K562 (cell line): ENCODE measurements around the gene SLC7A6. TPM values are rescaled to one million over a fixed set of nuclear protein-coding genes. Genes with fewer than 3 reads are reported as not detected.

Experiments
- ASH1L ChIP-seq: fragments of 450-650 bp; IDR thresholded peaks from 2 replicates; pipeline ENCODE4 v1.6.1; 2018; ENCODE audit warnings: borderline replicate concordance, mild to moderate bottlenecking, low read depth; ENCODE audit not compliant: partially characterized antibody
- E2F3 ChIP-seq: fragments of 250-450 bp; sonication (Bioruptor Pico); IDR thresholded peaks from 2 replicates; pipeline ENCODE4 v1.4.0; 2020; ENCODE audit warnings: mild to moderate bottlenecking
- NCOR1 ChIP-seq: fragments of 450-650 bp; IDR thresholded peaks from 2 replicates; pipeline ENCODE4 v1.6.1; 2016; ENCODE audit warnings: mild to moderate bottlenecking, moderate library complexity
- PHF8 ChIP-seq: fragments of 200-600 bp; sonication (generic); IDR thresholded peaks from 2 replicates; pipeline ENCODE4 v1.6.1; 2012; ENCODE audit warnings: mixed run types, mild to moderate bottlenecking, inconsistent platforms, low read length, moderate library complexity, borderline replicate concordance
- POLR2G ChIP-seq: fragments of 200-400 bp; formaldehyde crosslinking; IDR thresholded peaks from 2 replicates; pipeline ENCODE4 v1.6.1; 2017; ENCODE audit warnings: low read depth, mild to moderate bottlenecking, antibody characterized with exemption, low read length, moderate library complexity
- PPARD ChIP-seq: fragments of 250-450 bp; sonication (Bioruptor Pico); IDR thresholded peaks from 2 replicates; pipeline ENCODE4 v1.8.0; 2022; ENCODE audit warnings: inconsistent platforms, mild to moderate bottlenecking, moderate library complexity
- SMARCB1 ChIP-seq: IDR thresholded peaks from 2 replicates; pipeline ENCODE4 v1.6.1; 2011; ENCODE audit warnings: improper control_type of control experiment, low read depth; ENCODE audit not compliant: insufficient read length
- TAL1 ChIP-seq: fragments of 450-650 bp; IDR thresholded peaks from 2 replicates; pipeline ENCODE4 v1.6.1; 2016; ENCODE audit warnings: mild to moderate bottlenecking
- TCF7 ChIP-seq: sonication (generic); IDR thresholded peaks from 2 replicates; pipeline ENCODE4 v1.6.1; 2016; ENCODE audit warnings: antibody characterized with exemption, borderline replicate concordance
- U2AF1 ChIP-seq: fragments of 200-400 bp; formaldehyde crosslinking; optimal IDR thresholded peaks from 2 replicates; pipeline ENCODE3; 2017; ENCODE audit warnings: mild to moderate bottlenecking, low read depth, low read length, moderate library complexity
- ZC3H4 ChIP-seq: sonication (generic); formaldehyde crosslinking; IDR thresholded peaks from 2 replicates; pipeline ENCODE4 v1.9.0; 2021; ENCODE audit warnings: missing genetic modification reagents, borderline replicate concordance
- ZNF324 ChIP-seq: fragments of 250-450 bp; sonication (Bioruptor Pico); IDR thresholded peaks from 2 replicates; pipeline ENCODE4 v1.4.0; 2020; ENCODE audit warnings: mild to moderate bottlenecking
- ZNF431 ChIP-seq: sonication (generic); formaldehyde crosslinking; IDR thresholded peaks from 2 replicates; pipeline ENCODE4 v1.8.0; 2022; ENCODE audit warnings: mild to moderate bottlenecking, missing genetic modification reagents
- polyA plus RNA-seq, 8 experiments: library from polyadenylated mRNA; depleted of rRNA in 4 of 8; stranded (reverse) in 5 of 8; unstranded in 3 of 8; fragments of >200 nt; fragmentation: Nextera tagmentation in 2 of 8; fragmentation: Illumina TruSeq in 1 of 8; extraction: Ambion mirVana in 2 of 8; extraction: Trizol in 1 of 8; gene quantifications; 2 replicates each; pipeline versions ENCODE4 v1.2.1 to v1.2.3, GENCODE V29; 2011 to 2014; ENCODE audit warnings: inconsistent platforms in 1 of 8, missing spikeins in 1 of 8
- total RNA-seq, 7 experiments: library from RNA; depleted of rRNA in 6 of 7; stranded (reverse); fragments of >200 nt in 6 of 7; fragmentation: Illumina TruSeq in 2 of 7; extraction: Trizol in 2 of 7; gene quantifications; 2 replicates each; pipeline versions ENCODE4 v1.2.1 to v1.2.3, GENCODE V29; 2011 to 2021; ENCODE audit warnings: low replicate concordance in 1 of 7
- TF ChIP-seq, protein P1 (sequence below): sonication (generic); IDR thresholded peaks from 2 replicates; pipeline ENCODE4 v1.6.1; 2016
- TF ChIP-seq, protein P2 (sequence below): sonication (generic); formaldehyde crosslinking; IDR thresholded peaks from 2 replicates; pipeline ENCODE4 v1.8.1; 2022; ENCODE audit warnings: missing genetic modification reagents
- TF ChIP-seq, protein P3 (sequence below): fragments of 450-650 bp; IDR thresholded peaks from one replicate; pipeline ENCODE4 v1.6.1; 2018; ENCODE audit warnings: mild to moderate bottlenecking, moderate library complexity; ENCODE audit not compliant: partially characterized antibody
- TF ChIP-seq, protein P4 (sequence below): fragments of 200-800 bp; sonication (Bioruptor generic); IDR thresholded peaks from 2 replicates; pipeline ENCODE4 v1.6.1; 2017; ENCODE audit warnings: missing genetic modification characterization, missing compliant biosample characterization
- TF ChIP-seq, protein P5 (sequence below): sonication (generic); formaldehyde crosslinking; IDR thresholded peaks from 2 replicates; pipeline ENCODE4 v1.8.0; 2022; ENCODE audit warnings: mild to moderate bottlenecking, missing genetic modification reagents
- TF ChIP-seq, protein P6 (sequence below): fragments of 450-650 bp; formaldehyde crosslinking; IDR thresholded peaks from 2 replicates; pipeline ENCODE4 v1.4.0; 2020; ENCODE audit warnings: mild to moderate bottlenecking, mixed read lengths

SLC7A6 gene
- total and polyA plus RNA-seq, 9 of the 15 experiments (the other 6 are each of a cell fraction or from before 2014, with no cell fraction given), result 12.6 to 60.1 (median 29.8) TPM

DNA sequence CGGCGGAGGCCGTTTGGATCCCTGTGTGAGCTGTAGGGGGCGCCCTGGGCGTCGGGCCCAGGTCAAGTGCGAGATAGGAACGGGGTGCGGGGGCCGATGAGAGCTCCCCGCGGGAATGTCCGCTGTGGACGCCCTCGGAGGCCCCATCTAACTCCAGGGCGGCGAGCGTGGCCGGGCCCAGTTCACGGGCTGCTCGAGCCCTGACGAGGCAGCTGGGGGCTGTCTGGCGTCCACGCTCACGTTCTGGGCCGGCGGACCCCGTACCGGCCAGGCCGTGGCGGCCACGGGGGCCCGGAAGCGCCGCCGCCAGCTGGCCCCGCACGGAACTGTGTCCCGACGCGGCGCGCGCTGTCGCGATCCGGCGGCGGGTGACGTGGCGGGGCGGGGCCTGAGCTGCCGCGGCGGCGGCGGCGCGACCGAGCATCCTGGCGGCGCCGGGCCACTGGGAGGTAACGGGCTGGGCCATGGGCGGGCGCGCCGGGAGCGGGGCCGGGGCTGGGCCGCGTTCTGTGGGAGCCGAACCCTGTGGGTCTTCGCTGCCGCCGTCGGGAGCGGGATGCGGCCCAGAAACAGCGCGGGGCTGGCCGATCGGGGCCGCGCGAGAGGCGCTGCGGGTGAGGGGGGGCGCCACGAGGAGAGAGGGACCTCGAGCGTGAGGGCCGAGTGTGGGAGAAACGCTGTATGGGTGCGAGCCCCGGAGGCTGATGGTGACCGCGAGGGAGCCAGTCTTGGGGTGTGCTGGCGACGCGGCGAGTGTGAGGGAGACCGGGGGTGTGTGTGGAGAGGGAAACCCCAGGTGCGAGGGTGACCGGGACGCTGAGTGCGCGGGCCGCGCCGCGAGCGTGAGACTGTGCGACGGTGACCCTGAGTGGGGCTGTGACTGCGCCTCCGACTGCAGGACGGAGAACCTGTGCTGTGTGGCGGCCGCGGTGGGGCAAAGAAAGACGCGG lies at the start of gene SLC7A6 (continued):
- TF ChIP-seq E2F3 (CRISPR knock-in tag) (0 out of 2 replicates have a peak, but pooled peaks have one; percentile 55), PHF8 (peak; percentile 90; the same call in 1 of the 2 replicates), TAL1 (no peak), ZNF431 (CRISPR knock-in tag) (peak; percentile 51; the same call in 1 of the 2 replicates), ASH1L (no peak), U2AF1 (peak; percentile 43), ZNF324 (CRISPR knock-in tag) (no peak), POLR2G (peak; percentile 90), NCOR1 (peak; percentile 39; the same call in 1 of the 2 replicates), TCF7 (no peak), SMARCB1 (no peak), PPARD (CRISPR knock-in tag) (no peak), ZC3H4 (CRISPR knock-in tag) (peak; percentile 74; the same call in 1 of the 2 replicates)
- TF ChIP-seq, protein P1, sequence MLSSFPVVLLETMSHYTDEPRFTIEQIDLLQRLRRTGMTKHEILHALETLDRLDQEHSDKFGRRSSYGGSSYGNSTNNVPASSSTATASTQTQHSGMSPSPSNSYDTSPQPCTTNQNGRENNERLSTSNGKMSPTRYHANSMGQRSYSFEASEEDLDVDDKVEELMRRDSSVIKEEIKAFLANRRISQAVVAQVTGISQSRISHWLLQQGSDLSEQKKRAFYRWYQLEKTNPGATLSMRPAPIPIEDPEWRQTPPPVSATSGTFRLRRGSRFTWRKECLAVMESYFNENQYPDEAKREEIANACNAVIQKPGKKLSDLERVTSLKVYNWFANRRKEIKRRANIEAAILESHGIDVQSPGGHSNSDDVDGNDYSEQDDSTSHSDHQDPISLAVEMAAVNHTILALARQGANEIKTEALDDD, result no peak
- TF ChIP-seq, protein P2, sequence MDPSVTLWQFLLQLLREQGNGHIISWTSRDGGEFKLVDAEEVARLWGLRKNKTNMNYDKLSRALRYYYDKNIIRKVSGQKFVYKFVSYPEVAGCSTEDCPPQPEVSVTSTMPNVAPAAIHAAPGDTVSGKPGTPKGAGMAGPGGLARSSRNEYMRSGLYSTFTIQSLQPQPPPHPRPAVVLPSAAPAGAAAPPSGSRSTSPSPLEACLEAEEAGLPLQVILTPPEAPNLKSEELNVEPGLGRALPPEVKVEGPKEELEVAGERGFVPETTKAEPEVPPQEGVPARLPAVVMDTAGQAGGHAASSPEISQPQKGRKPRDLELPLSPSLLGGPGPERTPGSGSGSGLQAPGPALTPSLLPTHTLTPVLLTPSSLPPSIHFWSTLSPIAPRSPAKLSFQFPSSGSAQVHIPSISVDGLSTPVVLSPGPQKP (CRISPR knock-in tag), result no peak
- TF ChIP-seq, protein P3, sequence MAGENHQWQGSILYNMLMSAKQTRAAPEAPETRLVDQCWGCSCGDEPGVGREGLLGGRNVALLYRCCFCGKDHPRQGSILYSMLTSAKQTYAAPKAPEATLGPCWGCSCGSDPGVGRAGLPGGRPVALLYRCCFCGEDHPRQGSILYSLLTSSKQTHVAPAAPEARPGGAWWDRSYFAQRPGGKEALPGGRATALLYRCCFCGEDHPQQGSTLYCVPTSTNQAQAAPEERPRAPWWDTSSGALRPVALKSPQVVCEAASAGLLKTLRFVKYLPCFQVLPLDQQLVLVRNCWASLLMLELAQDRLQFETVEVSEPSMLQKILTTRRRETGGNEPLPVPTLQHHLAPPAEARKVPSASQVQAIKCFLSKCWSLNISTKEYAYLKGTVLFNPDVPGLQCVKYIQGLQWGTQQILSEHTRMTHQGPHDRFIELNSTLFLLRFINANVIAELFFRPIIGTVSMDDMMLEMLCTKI, result no peak
- TF ChIP-seq, protein P4, sequence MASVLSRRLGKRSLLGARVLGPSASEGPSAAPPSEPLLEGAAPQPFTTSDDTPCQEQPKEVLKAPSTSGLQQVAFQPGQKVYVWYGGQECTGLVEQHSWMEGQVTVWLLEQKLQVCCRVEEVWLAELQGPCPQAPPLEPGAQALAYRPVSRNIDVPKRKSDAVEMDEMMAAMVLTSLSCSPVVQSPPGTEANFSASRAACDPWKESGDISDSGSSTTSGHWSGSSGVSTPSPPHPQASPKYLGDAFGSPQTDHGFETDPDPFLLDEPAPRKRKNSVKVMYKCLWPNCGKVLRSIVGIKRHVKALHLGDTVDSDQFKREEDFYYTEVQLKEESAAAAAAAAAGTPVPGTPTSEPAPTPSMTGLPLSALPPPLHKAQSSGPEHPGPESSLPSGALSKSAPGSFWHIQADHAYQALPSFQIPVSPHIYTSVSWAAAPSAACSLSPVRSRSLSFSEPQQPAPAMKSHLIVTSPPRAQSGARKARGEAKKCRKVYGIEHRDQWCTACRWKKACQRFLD (CRISPR knock-in tag), result peak; percentile 97
- TF ChIP-seq, protein P5, sequence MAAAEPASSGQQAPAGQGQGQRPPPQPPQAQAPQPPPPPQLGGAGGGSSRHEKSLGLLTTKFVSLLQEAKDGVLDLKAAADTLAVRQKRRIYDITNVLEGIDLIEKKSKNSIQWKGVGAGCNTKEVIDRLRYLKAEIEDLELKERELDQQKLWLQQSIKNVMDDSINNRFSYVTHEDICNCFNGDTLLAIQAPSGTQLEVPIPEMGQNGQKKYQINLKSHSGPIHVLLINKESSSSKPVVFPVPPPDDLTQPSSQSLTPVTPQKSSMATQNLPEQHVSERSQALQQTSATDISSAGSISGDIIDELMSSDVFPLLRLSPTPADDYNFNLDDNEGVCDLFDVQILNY (CRISPR knock-in tag), result 0 out of 2 replicates have a peak, but pooled peaks have one; percentile 44
- TF ChIP-seq, protein P6, sequence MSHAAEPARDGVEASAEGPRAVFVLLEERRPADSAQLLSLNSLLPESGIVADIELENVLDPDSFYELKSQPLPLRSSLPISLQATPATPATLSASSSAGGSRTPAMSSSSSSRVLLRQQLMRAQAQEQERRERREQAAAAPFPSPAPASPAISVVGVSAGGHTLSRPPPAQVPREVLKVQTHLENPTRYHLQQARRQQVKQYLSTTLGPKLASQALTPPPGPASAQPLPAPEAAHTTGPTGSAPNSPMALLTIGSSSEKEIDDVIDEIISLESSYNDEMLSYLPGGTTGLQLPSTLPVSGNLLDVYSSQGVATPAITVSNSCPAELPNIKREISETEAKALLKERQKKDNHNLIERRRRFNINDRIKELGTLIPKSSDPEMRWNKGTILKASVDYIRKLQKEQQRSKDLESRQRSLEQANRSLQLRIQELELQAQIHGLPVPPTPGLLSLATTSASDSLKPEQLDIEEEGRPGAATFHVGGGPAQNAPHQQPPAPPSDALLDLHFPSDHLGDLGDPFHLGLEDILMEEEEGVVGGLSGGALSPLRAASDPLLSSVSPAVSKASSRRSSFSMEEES, result no peak
